ENCODE data around the gene RAB37.

DNA sequence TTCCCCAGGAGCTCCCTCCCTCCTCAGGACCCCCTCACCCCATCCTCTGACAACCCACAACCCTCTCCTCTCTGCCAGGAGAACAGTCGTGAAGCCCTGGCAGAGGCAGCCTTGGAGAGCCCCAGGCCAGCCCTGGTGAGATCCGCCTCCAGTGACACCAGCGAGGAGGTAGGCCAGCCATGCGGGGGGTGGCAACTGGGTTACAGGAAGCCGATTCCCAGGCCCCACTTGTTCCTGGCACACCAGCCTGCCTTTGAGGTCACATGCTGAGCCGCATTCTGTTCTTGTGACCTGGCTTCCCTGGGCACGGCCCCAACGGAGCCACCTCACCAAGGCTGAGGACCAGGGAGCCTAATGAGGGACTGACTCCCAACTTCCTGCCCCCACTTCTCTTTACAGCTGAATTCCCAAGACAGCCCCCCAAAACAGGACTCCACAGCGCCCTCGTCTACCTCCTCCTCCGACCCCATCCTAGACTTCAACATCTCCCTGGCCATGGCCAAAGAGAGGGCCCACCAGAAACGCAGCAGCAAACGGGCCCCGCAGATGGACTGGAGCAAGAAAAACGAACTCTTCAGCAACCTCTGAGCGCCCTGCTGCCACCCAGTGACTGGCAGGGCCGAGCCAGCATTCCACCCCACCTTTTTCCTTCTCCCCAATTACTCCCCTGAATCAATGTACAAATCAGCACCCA, 31.2 kb downstream of the RAB37 start:
- TF ChIP-seq, protein P1, sequence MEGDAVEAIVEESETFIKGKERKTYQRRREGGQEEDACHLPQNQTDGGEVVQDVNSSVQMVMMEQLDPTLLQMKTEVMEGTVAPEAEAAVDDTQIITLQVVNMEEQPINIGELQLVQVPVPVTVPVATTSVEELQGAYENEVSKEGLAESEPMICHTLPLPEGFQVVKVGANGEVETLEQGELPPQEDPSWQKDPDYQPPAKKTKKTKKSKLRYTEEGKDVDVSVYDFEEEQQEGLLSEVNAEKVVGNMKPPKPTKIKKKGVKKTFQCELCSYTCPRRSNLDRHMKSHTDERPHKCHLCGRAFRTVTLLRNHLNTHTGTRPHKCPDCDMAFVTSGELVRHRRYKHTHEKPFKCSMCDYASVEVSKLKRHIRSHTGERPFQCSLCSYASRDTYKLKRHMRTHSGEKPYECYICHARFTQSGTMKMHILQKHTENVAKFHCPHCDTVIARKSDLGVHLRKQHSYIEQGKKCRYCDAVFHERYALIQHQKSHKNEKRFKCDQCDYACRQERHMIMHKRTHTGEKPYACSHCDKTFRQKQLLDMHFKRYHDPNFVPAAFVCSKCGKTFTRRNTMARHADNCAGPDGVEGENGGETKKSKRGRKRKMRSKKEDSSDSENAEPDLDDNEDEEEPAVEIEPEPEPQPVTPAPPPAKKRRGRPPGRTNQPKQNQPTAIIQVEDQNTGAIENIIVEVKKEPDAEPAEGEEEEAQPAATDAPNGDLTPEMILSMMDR (IDR thresholded peaks at IDR 0.05): no peak
- no peak for TF ChIP-seq POLR2A (IDR thresholded peaks at IDR 0.05)

Data from lower leg skin (tissue), 3 donors.